Naive B cell (primary cell): Measurements from ENCODE around the gene CCDC127. TPM values are rescaled to one million over a fixed set of nuclear protein-coding genes. Genes with fewer than 3 reads are reported as not detected.
"Not testable (repeated sequence)": the region's sequence is repeated elsewhere in the genome, so short reads cannot be mapped to it uniquely, and the experiment has no call there.

Experiments used
- ATAC-seq, 2 donors: fragments of 150-1000 bp; cut with Tn5 transposase; 2 replicates each; pipeline ENCODE4 v1.10.0; 2021; ENCODE audit warnings: low read depth in 2 of 2, mild to moderate bottlenecking in 2 of 2, moderate library complexity in 2 of 2
- DNase-seq: peaks from one replicate; pipeline ENCODE4 v3.0.0; 2022
- H3K27ac Mint-ChIP-seq, 6 donors: one replicate each; pipeline ENCODE4 v1.8.0; 2020 to 2022; ENCODE audit warnings: mild to moderate bottlenecking in 6 of 6, mixed read lengths in 6 of 6, moderate library complexity in 5 of 6, inconsistent platforms in 2 of 6
- H3K27me3 Mint-ChIP-seq, 3 donors: one replicate each; pipeline ENCODE4 v1.8.0; 2021 to 2022; ENCODE audit warnings: mixed read lengths in 3 of 3, mild to moderate bottlenecking in 1 of 3
- H3K36me3 Mint-ChIP-seq, 2 donors: one replicate each; pipeline ENCODE4 v1.8.0; 2020 to 2022; ENCODE audit warnings: mixed read lengths in 2 of 2, inconsistent platforms in 1 of 2, mild to moderate bottlenecking in 1 of 2
- H3K4me1 Mint-ChIP-seq, 3 donors: one replicate each; pipeline ENCODE4 v1.8.0; 2020 to 2022; ENCODE audit warnings: mixed read lengths in 3 of 3, inconsistent platforms in 1 of 3, mild to moderate bottlenecking in 1 of 3, moderate library complexity in 1 of 3
- H3K4me3 Mint-ChIP-seq, 8 donors: one replicate each; pipeline ENCODE4 v1.8.0; 2020 to 2022; ENCODE audit warnings: mild to moderate bottlenecking in 8 of 8, mixed read lengths in 8 of 8, moderate library complexity in 8 of 8, inconsistent platforms in 2 of 8
- H3K9me3 Mint-ChIP-seq, 7 donors: one replicate each; pipeline ENCODE4 v1.8.0; 2020 to 2022; ENCODE audit warnings: mixed read lengths in 7 of 7, mild to moderate bottlenecking in 5 of 7, inconsistent platforms in 2 of 7, moderate library complexity in 1 of 7
- polyA plus RNA-seq, 6 donors: library from polyadenylated mRNA; unstranded; fragments of 300-500 nt; fragmentation: Illumina TruSeq; gene quantifications; one replicate each; pipeline ENCODE4 v1.2.3, GENCODE V29; 2021; ENCODE audit warnings: low read depth in 6 of 6

CCDC127 gene
- polyA plus RNA-seq, 6 donors from 2014 or later, result 1.7 to 5.8 (median 2.5) TPM

- H3K4me1 Mint-ChIP-seq, result peaks cover 23 to 40% (median 36%) of the 10 kb centered on the region in 3 donors
- no peak for ATAC-seq
- peak overlapping the region in 1 of 6 donors; percentile 26 for H3K27ac Mint-ChIP-seq
Measured at GRCh38 chr5:223791-224190, 5.8 kb upstream of the CCDC127 start.

GRCh38 chr5:222951-223715 lies 5.2 kb upstream of the CCDC127 start:
- peak overlapping the region in 1 of 8 donors; percentile 41 for H3K4me3 Mint-ChIP-seq
- not testable (repeated sequence) for ATAC-seq, DNase-seq, H3K9me3 Mint-ChIP-seq, H3K27me3 Mint-ChIP-seq
- peak overlapping the region in 1 of 6 donors; percentile 62 for H3K27ac Mint-ChIP-seq
- peaks cover 12 to 28% of the 10 kb centered on the region in 2 donors for H3K36me3 Mint-ChIP-seq
- peaks cover 23 to 40% (median 36%) of the 10 kb centered on the region in 3 donors for H3K4me1 Mint-ChIP-seq

More at GRCh38 chr5:223791-224190, 5.8 kb upstream of the CCDC127 start:
- no peak for DNase-seq
- Mint-ChIP-seq H3K4me3 (no peak overlapping the region), H3K27me3 (no peaks in the 10 kb centered on the region), H3K9me3 (no peaks in the 10 kb centered on the region), H3K36me3 (peaks cover 12 to 28% of the 10 kb centered on the region in 2 donors)

GRCh38 chr5:219991-220390 lies 2.0 kb upstream of the CCDC127 start:
- H3K4me3 Mint-ChIP-seq, result peak overlapping the region; percentile 88 to 97 (median 94)
- ATAC-seq (no peak), DNase-seq (peak; percentile 29)
- H3K9me3 Mint-ChIP-seq, result no peaks in the 10 kb centered on the region
- peaks cover 4 to 5% of the 10 kb centered on the region in 2 donors for H3K36me3 Mint-ChIP-seq
- H3K27ac Mint-ChIP-seq, result peak overlapping the region; percentile 88 to 97 (median 92)
- peaks cover 34 to 62% (median 54%) of the 10 kb centered on the region in 3 donors for H3K4me1 Mint-ChIP-seq
- no peaks in the 10 kb centered on the region for H3K27me3 Mint-ChIP-seq

- Mint-ChIP-seq H3K36me3 (no peaks in the 10 kb centered on the region), H3K4me1 (peaks cover 32 to 68% (median 57%) of the 10 kb centered on the region in 3 donors), H3K9me3 (no peaks in the 10 kb centered on the region), H3K27me3 (no peaks in the 10 kb centered on the region), H3K4me3 (peak overlapping the region; percentile 88 to 97 (median 94)), H3K27ac (peak overlapping the region; percentile 88 to 97 (median 92))
- DNase-seq (peak; percentile 16), ATAC-seq (no peak)
Measured at GRCh38 chr5:219460-219863, 1.5 kb upstream of the CCDC127 start.

GRCh38 chr5:218457-219291 lies 721 bp upstream of the CCDC127 start:
- DNase-seq, result peak; percentile 20
- no peaks in the 10 kb centered on the region for H3K9me3 Mint-ChIP-seq
- H3K36me3 Mint-ChIP-seq, result peaks cover 0 to 6% of the 10 kb centered on the region in 2 donors
- peak overlapping the region; percentile 88 to 97 (median 92) for H3K27ac Mint-ChIP-seq
- peak; percentile 10 to 14 for ATAC-seq
- peak overlapping the region; percentile 88 to 97 (median 94) for H3K4me3 Mint-ChIP-seq
- H3K4me1 Mint-ChIP-seq, result peaks cover 38 to 76% (median 65%) of the 10 kb centered on the region in 3 donors
- H3K27me3 Mint-ChIP-seq, result no peaks in the 10 kb centered on the region

- not testable (repeated sequence) for H3K27me3 Mint-ChIP-seq, ATAC-seq, H3K36me3 Mint-ChIP-seq, DNase-seq, H3K9me3 Mint-ChIP-seq
- Mint-ChIP-seq H3K4me3 (peak overlapping the region in 2 of 8 donors; percentile 30 to 79), H3K4me1 (peaks cover 26 to 55% (median 48%) of the 10 kb centered on the region in 3 donors), H3K27ac (peak overlapping the region in 1 of 6 donors; percentile 50)
Measured at GRCh38 chr5:216076-216475, 1.9 kb downstream of the CCDC127 start.

GRCh38 chr5:215256-215655 lies 2.7 kb downstream of the CCDC127 start:
- ATAC-seq, H3K36me3 Mint-ChIP-seq, H3K27me3 Mint-ChIP-seq, H3K9me3 Mint-ChIP-seq, DNase-seq: not testable (repeated sequence)
- H3K4me3 Mint-ChIP-seq, result peak overlapping the region; percentile 18 to 79 (median 34)
- peaks cover 27 to 50% (median 42%) of the 10 kb centered on the region in 3 donors for H3K4me1 Mint-ChIP-seq
- peak overlapping the region in 3 of 6 donors; percentile 1 to 38 (median 35) for H3K27ac Mint-ChIP-seq

- Mint-ChIP-seq H3K27ac (peak overlapping the region in 1 of 6 donors; percentile 35), H3K4me3 (peak overlapping the region in 4 of 8 donors; percentile 3 to 79 (median 34)), H3K27me3 (no peaks in the 10 kb centered on the region), H3K9me3 (no peaks in the 10 kb centered on the region), H3K4me1 (peaks cover 35 to 48% (median 41%) of the 10 kb centered on the region in 3 donors), H3K36me3 (peaks cover 0 to 6% of the 10 kb centered on the region in 2 donors)
- no peak for DNase-seq
- no peak for ATAC-seq
Measured at GRCh38 chr5:213803-214395, 4.1 kb downstream of the CCDC127 start.

GRCh38 chr5:208449-209114 lies 9.4 kb downstream of the CCDC127 start:
- DNase-seq (no peak), ATAC-seq (no peak)
- Mint-ChIP-seq H3K27me3 (no peaks in the 10 kb centered on the region), H3K9me3 (no peaks in the 10 kb centered on the region), H3K27ac (no peak overlapping the region), H3K4me1 (peaks cover 11 to 24% (median 19%) of the 10 kb centered on the region in 3 donors), H3K36me3 (peaks cover 21 to 36% of the 10 kb centered on the region in 2 donors), H3K4me3 (no peak overlapping the region)

- Mint-ChIP-seq H3K36me3 (peaks cover 21 to 36% of the 10 kb centered on the region in 2 donors), H3K27me3 (no peaks in the 10 kb centered on the region), H3K4me3 (no peak overlapping the region), H3K9me3 (no peaks in the 10 kb centered on the region), H3K4me1 (peaks cover 11 to 24% (median 19%) of the 10 kb centered on the region in 3 donors), H3K27ac (no peak overlapping the region)
- DNase-seq, result no peak
- no peak for ATAC-seq
Measured at GRCh38 chr5:207599-207998, 10.4 kb downstream of the CCDC127 start.

GRCh38 chr5:206927-207536 lies 10.9 kb downstream of the CCDC127 start:
- Mint-ChIP-seq H3K27ac (peak overlapping the region in 2 of 6 donors; percentile 40 to 86), H3K9me3 (no peaks in the 10 kb centered on the region), H3K27me3 (no peaks in the 10 kb centered on the region), H3K4me1 (peaks cover 13 to 24% (median 21%) of the 10 kb centered on the region in 3 donors), H3K36me3 (peaks cover 21 to 36% of the 10 kb centered on the region in 2 donors), H3K4me3 (no peak overlapping the region)
- DNase-seq, result no peak
- ATAC-seq, result no peak

GRCh38 chr5:206406-206805 lies 11.5 kb downstream of the CCDC127 start:
- Mint-ChIP-seq H3K9me3 (no peaks in the 10 kb centered on the region), H3K27me3 (no peaks in the 10 kb centered on the region), H3K4me1 (peaks cover 17 to 27% (median 25%) of the 10 kb centered on the region in 3 donors), H3K4me3 (no peak overlapping the region), H3K36me3 (peaks cover 21 to 36% of the 10 kb centered on the region in 2 donors), H3K27ac (no peak overlapping the region)
- no peak for ATAC-seq
- no peak for DNase-seq
